Mucosa of descending colon (tissue), 3 donors: ENCODE measurements around the gene WNK2. TPM values are rescaled to one million over a fixed set of nuclear protein-coding genes. Genes with fewer than 3 reads are reported as not detected.

Experiments used
- ATAC-seq: fragments of 200-7000 bp; cut with Tn5 transposase; one replicate; pipeline ENCODE4 v1.9.1; 2020; ENCODE audit warnings: mild to moderate bottlenecking, moderate library complexity
- DNase-seq, 3 donors: peaks; one replicate each; pipeline ENCODE4 v3.0.0-alpha.2; 2020
- H3K36me3 ChIP-seq: fragments of 200-600 bp; one replicate; pipeline ENCODE4 v1.8.0; 2021; ENCODE audit warnings: low read depth, mild to moderate bottlenecking
- H3K4me1 ChIP-seq: fragments of 200-600 bp; one replicate; pipeline ENCODE4 v1.8.0; 2021; ENCODE audit warnings: low read depth, mild to moderate bottlenecking
- H3K4me3 ChIP-seq: fragments of 200-600 bp; one replicate; pipeline ENCODE4 v1.8.0; 2021; ENCODE audit warnings: mild to moderate bottlenecking
- H3K9me3 ChIP-seq: fragments of 200-600 bp; one replicate; pipeline ENCODE4 v1.8.0; 2021; ENCODE audit warnings: mild to moderate bottlenecking
- CTCF ChIP-seq: fragments of 200-600 bp; IDR thresholded peaks from one replicate; pipeline ENCODE4 v1.8.0; 2022; ENCODE audit warnings: antibody characterized with exemption, mild to moderate bottlenecking
- intact Hi-C, 2 donors: fragments of 100-400 bp; cut with DNase I in 1 of 2; cut with micrococcal nuclease in 1 of 2; formaldehyde crosslinking; loops; one replicate each; pipeline versions ENCODE4 v1.11.0 to v1.11.1; 2022; cut with DNase I, micrococcal nuclease
- total RNA-seq, 3 donors: library from RNA; stranded (reverse); fragmentation: NEBNext Ultra II Directional in 2 of 3; extraction: Animal tissue kit (Norgen Biotek cat#: 25700) in 2 of 3; gene quantifications; one replicate each; pipeline versions ENCODE4 v1.2.1 to v1.2.4, GENCODE V29; 2021 to 2023
- donor health status: DM: no; HTN: no; CAD: no; lungs with moderate emphysema.
- donor health status: DM: no; HTN: no; CAD: no.
- donor health status: DM: no; HTN: yes; CAD: no.

Gene WNK2
- total RNA-seq, 3 donors from 2014 or later = 175 to 276 (median 201) TPM

GRCh38 chr9:93184432-93185265 lies 710 bp downstream of the WNK2 start:
- peaks cover 15% of the 10 kb centered on the region for H3K4me1 ChIP-seq
- peak overlapping the region; percentile 38 for H3K4me3 ChIP-seq
- peak in 2 of 3 donors; percentile 25 to 64 for DNase-seq
- TF ChIP-seq CTCF = no peak
- no peaks in the 10 kb centered on the region for H3K36me3 ChIP-seq
- ATAC-seq = peak; percentile 29
- no peaks in the 10 kb centered on the region for H3K9me3 ChIP-seq
- intact Hi-C loops = no loop called here

- DNase-seq = peak in 2 of 3 donors; percentile 49 to 69
These were observed 1.6 kb downstream of the WNK2 start for GRCh38 chr9:93185266-93186214.

GRCh38 chr9:93186215-93186945 lies 2.4 kb downstream of the WNK2 start:
- TF ChIP-seq CTCF = no peak
- Histone ChIP-seq H3K9me3 (no peaks in the 10 kb centered on the region), H3K4me1 (peaks cover 15% of the 10 kb centered on the region), H3K36me3 (no peaks in the 10 kb centered on the region), H3K4me3 (no peak overlapping the region)
- intact Hi-C loops = no loop called here
- ATAC-seq (peak; percentile 6), DNase-seq (peak in 1 of 3 donors; percentile 28)

More at GRCh38 chr9:93185266-93186214, 1.6 kb downstream of the WNK2 start:
- TF ChIP-seq CTCF = no peak
- no peaks in the 10 kb centered on the region for H3K9me3 ChIP-seq
- intact Hi-C loops = no loop called here
- ATAC-seq = peak; percentile 28
- peak overlapping the region; percentile 38 for H3K4me3 ChIP-seq
- H3K36me3 ChIP-seq = no peaks in the 10 kb centered on the region
- peaks cover 15% of the 10 kb centered on the region for H3K4me1 ChIP-seq

- Histone ChIP-seq H3K9me3 (no peaks in the 10 kb centered on the region), H3K4me1 (peaks cover 15% of the 10 kb centered on the region), H3K4me3 (no peak overlapping the region), H3K36me3 (no peaks in the 10 kb centered on the region)
- TF ChIP-seq CTCF = no peak
- DNase-seq (peak in 2 of 3 donors; percentile 59 to 65), ATAC-seq (peak; percentile 28)
- intact Hi-C loops = no loop called here
These were observed 3.1 kb downstream of the WNK2 start for GRCh38 chr9:93187047-93187446.

GRCh38 chr9:93187574-93187973 lies 3.6 kb downstream of the WNK2 start:
- ATAC-seq (no peak), DNase-seq (no peak)
- H3K4me3 ChIP-seq = no peak overlapping the region
- H3K4me1 ChIP-seq = peaks cover 15% of the 10 kb centered on the region
- intact Hi-C loops = no loop called here
- TF ChIP-seq CTCF = no peak
- H3K36me3 ChIP-seq = no peaks in the 10 kb centered on the region
- no peaks in the 10 kb centered on the region for H3K9me3 ChIP-seq
